Neural cell (in vitro differentiated cells): ENCODE data around the gene MAP3K13. TPM values are rescaled to one million over a fixed set of nuclear protein-coding genes. Genes with fewer than 3 reads are reported as not detected.

Source experiments
- H2AFZ ChIP-seq: fragments of 200-600, 300-800 bp; sonication (generic), shearing (Covaris generic); 2 replicates; pipeline ENCODE4 v1.6.0; 2014; ENCODE audit warnings: low read depth, mild to moderate bottlenecking, antibody characterized with exemption, low read length, moderate library complexity
- H3F3A ChIP-seq: fragments of 200-600 bp; shearing (Covaris generic); 2 replicates; pipeline ENCODE4 v1.6.1; 2016; ENCODE audit warnings: mild to moderate bottlenecking, moderate library complexity, mixed read lengths, antibody characterized with exemption, low read length; ENCODE audit not compliant: insufficient read depth, poor library complexity, severe bottlenecking
- H3K27ac ChIP-seq: fragments of 200-600, 300-800 bp; sonication (generic), shearing (Covaris generic); 2 replicates; pipeline ENCODE4 v1.5.1; 2014; ENCODE audit warnings: mild to moderate bottlenecking, low read length, moderate library complexity
- H3K27me3 ChIP-seq: fragments of 300-800, 200-600 bp; sonication (generic), shearing (Covaris generic); 2 replicates; pipeline ENCODE4 v1.6.0; 2014; ENCODE audit warnings: mild to moderate bottlenecking, low read depth, low read length, moderate library complexity; ENCODE audit not compliant: insufficient read depth
- H3K36me3 ChIP-seq: fragments of 300-800, 200-600 bp; sonication (generic), shearing (Covaris generic); 2 replicates; pipeline ENCODE4 v1.5.1; 2014; ENCODE audit warnings: mild to moderate bottlenecking, antibody characterized with exemption, low read length, moderate library complexity; ENCODE audit not compliant: insufficient read depth
- H3K4me2 ChIP-seq: fragments of 300-800, 200-600 bp; sonication (generic), shearing (Covaris generic); 2 replicates; pipeline ENCODE4 v1.6.0; 2014; ENCODE audit warnings: mild to moderate bottlenecking, low read length
- H3K4me3 ChIP-seq: fragments of 300-800, 200-600 bp; sonication (generic), shearing (Covaris generic); 2 replicates; pipeline ENCODE4 v1.5.1; 2014; ENCODE audit warnings: mild to moderate bottlenecking, low read length, moderate library complexity
- H3K79me2 ChIP-seq: fragments of 200-600 bp; shearing (Covaris generic); replicated peaks from 2 replicates; pipeline ENCODE4 v1.6.0; 2014; ENCODE audit warnings: mild to moderate bottlenecking, low read length, moderate library complexity; ENCODE audit not compliant: insufficient read depth
- H3K9ac ChIP-seq: fragments of 300-800, 200-600 bp; sonication (generic), shearing (Covaris generic); 2 replicates; pipeline ENCODE4 v1.6.1; 2016; ENCODE audit warnings: mild to moderate bottlenecking, low read length, mixed read lengths
- H3K9me2 ChIP-seq: fragments of 200-600 bp; shearing (Covaris generic); 2 replicates; pipeline ENCODE4 v1.6.1; 2016; ENCODE audit warnings: mild to moderate bottlenecking, low read length, mixed read lengths; ENCODE audit not compliant: insufficient read depth
- H3K9me3 ChIP-seq: fragments of 200-600, 300-800 bp; sonication (generic), shearing (Covaris generic); 2 replicates; pipeline ENCODE4 v1.6.1; 2016; ENCODE audit warnings: mild to moderate bottlenecking, mixed run types, low read length, moderate library complexity, mixed read lengths
- H4K20me1 ChIP-seq: fragments of 200-600 bp; shearing (Covaris generic); 2 replicates; pipeline ENCODE4 v1.6.1; 2016; ENCODE audit warnings: mild to moderate bottlenecking, mixed run types; ENCODE audit not compliant: insufficient read depth
- EP300 ChIP-seq: fragments of 450-650 bp; conservative IDR thresholded peaks from 2 replicates; pipeline ENCODE4 v1.6.1; 2014; ENCODE audit warnings: antibody characterized with exemption, mild to moderate bottlenecking, moderate library complexity; ENCODE audit not compliant: poor library complexity, severe bottlenecking
- EZH2 ChIP-seq: fragments of 200-600, 300-800 bp; shearing (Covaris generic), sonication (generic); IDR thresholded peaks from 2 replicates; pipeline ENCODE4 v1.6.1; 2014; ENCODE audit warnings: antibody characterized with exemption, low read length, borderline replicate concordance, mild to moderate bottlenecking; ENCODE audit not compliant: insufficient read depth, poor library complexity, severe bottlenecking
- MXI1 ChIP-seq: fragments of 450-650 bp; conservative IDR thresholded peaks from 2 replicates; pipeline ENCODE4 v1.6.1; 2014; ENCODE audit warnings: antibody characterized with exemption, mild to moderate bottlenecking; ENCODE audit not compliant: poor library complexity, severe bottlenecking
- POLR2AphosphoS5 ChIP-seq: IDR thresholded peaks from 2 replicates; pipeline ENCODE4 v1.6.1; 2012
- SMC3 ChIP-seq: fragments of 450-650 bp; conservative IDR thresholded peaks from 2 replicates; pipeline ENCODE4 v1.6.1; 2014; ENCODE audit warnings: antibody characterized with exemption, mild to moderate bottlenecking, moderate library complexity; ENCODE audit not compliant: poor library complexity
- TAF1 ChIP-seq: IDR thresholded peaks from 2 replicates; pipeline ENCODE4 v1.6.1; 2012; ENCODE audit warnings: low read depth
- polyA plus RNA-seq: library from polyadenylated mRNA; depleted of rRNA; stranded (reverse); fragments of >200 nt; gene quantifications from 2 replicates; pipeline ENCODE4 v1.2.3, GENCODE V29; 2014
- TF ChIP-seq, protein P1 (sequence below): fragments of 450-650 bp; IDR thresholded peaks from 2 replicates; pipeline ENCODE4 v1.5.1; 2014; ENCODE audit warnings: antibody characterized with exemption, mild to moderate bottlenecking, moderate library complexity; ENCODE audit not compliant: poor library complexity, severe bottlenecking
- TF ChIP-seq, protein P2 (sequence below): IDR thresholded peaks from 2 replicates; pipeline ENCODE4 v1.6.1; 2012; ENCODE audit warnings: borderline replicate concordance

The MAP3K13 gene
- polyA plus RNA-seq, 1 donor from 2014 or later = 33.8 TPM

DNA sequence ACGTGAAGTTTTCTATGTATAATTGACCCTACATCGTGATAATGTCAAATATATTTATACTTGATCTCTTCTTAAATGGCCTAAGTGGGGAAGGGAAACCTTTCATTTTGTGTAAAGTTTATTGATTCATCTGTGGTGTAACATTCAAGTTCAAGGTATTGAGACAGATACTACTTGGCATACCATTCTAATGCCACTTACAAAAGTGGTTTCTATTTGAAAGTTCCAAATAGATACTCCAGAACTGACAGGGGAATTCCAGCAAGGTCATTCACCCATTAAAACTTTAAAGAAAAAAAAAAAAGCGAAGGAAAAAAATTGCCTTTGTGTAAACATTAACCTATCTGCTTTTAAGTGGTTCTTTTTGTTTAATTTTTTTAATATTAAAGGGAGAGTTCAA, 45.3 kb upstream of the MAP3K13 start:
- no peaks in the 10 kb centered on the region for H3K79me2 ChIP-seq
- no peak overlapping the region for H2AFZ ChIP-seq
- H3K27me3 ChIP-seq = no peaks in the 10 kb centered on the region
- H3K9ac ChIP-seq = no peak overlapping the region
- no peak overlapping the region for H3K4me3 ChIP-seq
- H3F3A ChIP-seq = no peaks in the 10 kb centered on the region
- H4K20me1 ChIP-seq = no peaks in the 10 kb centered on the region
- no peaks in the 10 kb centered on the region for H3K9me2 ChIP-seq
- no peaks in the 10 kb centered on the region for H3K36me3 ChIP-seq
- TF ChIP-seq, protein P1, sequence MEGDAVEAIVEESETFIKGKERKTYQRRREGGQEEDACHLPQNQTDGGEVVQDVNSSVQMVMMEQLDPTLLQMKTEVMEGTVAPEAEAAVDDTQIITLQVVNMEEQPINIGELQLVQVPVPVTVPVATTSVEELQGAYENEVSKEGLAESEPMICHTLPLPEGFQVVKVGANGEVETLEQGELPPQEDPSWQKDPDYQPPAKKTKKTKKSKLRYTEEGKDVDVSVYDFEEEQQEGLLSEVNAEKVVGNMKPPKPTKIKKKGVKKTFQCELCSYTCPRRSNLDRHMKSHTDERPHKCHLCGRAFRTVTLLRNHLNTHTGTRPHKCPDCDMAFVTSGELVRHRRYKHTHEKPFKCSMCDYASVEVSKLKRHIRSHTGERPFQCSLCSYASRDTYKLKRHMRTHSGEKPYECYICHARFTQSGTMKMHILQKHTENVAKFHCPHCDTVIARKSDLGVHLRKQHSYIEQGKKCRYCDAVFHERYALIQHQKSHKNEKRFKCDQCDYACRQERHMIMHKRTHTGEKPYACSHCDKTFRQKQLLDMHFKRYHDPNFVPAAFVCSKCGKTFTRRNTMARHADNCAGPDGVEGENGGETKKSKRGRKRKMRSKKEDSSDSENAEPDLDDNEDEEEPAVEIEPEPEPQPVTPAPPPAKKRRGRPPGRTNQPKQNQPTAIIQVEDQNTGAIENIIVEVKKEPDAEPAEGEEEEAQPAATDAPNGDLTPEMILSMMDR = no peak
- TF ChIP-seq SMC3 (no peak), MXI1 (no peak)
- no peak overlapping the region for H3K4me2 ChIP-seq
- no peaks in the 10 kb centered on the region for H3K9me3 ChIP-seq
- no peak overlapping the region for H3K27ac ChIP-seq

DNA sequence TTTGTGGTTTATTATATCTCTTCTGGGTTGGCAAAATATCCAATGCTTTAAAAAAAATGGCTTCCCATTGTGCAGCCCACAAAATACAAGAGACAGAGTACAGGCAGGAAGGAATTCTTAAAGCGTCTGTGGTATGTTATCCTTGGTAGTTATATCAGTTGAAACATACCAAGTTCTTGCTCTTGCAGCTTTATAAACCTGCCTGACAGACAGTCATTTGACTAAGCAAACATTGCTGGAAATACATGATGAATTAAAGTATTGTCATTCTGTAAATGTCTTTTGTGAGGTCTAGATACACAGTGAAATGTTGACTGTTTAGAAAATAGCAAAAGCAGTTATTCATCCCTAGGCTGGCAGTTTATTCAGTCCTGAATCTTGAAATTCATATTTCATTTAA, 44.8 kb upstream of the MAP3K13 start:
- H3K9me2 ChIP-seq = no peaks in the 10 kb centered on the region
- H3K4me2 ChIP-seq = no peak overlapping the region
- H3K4me3 ChIP-seq = no peak overlapping the region
- H3K79me2 ChIP-seq = no peaks in the 10 kb centered on the region
- no peaks in the 10 kb centered on the region for H3F3A ChIP-seq
- no peaks in the 10 kb centered on the region for H3K27me3 ChIP-seq
- no peaks in the 10 kb centered on the region for H3K36me3 ChIP-seq
- no peak overlapping the region for H2AFZ ChIP-seq
- no peak overlapping the region for H3K27ac ChIP-seq
- H4K20me1 ChIP-seq = no peaks in the 10 kb centered on the region
- TF ChIP-seq EP300 (no peak), POLR2AphosphoS5 (no peak), MXI1 (no peak)
- TF ChIP-seq, protein P1 = no peak
- TF ChIP-seq, protein P2, sequence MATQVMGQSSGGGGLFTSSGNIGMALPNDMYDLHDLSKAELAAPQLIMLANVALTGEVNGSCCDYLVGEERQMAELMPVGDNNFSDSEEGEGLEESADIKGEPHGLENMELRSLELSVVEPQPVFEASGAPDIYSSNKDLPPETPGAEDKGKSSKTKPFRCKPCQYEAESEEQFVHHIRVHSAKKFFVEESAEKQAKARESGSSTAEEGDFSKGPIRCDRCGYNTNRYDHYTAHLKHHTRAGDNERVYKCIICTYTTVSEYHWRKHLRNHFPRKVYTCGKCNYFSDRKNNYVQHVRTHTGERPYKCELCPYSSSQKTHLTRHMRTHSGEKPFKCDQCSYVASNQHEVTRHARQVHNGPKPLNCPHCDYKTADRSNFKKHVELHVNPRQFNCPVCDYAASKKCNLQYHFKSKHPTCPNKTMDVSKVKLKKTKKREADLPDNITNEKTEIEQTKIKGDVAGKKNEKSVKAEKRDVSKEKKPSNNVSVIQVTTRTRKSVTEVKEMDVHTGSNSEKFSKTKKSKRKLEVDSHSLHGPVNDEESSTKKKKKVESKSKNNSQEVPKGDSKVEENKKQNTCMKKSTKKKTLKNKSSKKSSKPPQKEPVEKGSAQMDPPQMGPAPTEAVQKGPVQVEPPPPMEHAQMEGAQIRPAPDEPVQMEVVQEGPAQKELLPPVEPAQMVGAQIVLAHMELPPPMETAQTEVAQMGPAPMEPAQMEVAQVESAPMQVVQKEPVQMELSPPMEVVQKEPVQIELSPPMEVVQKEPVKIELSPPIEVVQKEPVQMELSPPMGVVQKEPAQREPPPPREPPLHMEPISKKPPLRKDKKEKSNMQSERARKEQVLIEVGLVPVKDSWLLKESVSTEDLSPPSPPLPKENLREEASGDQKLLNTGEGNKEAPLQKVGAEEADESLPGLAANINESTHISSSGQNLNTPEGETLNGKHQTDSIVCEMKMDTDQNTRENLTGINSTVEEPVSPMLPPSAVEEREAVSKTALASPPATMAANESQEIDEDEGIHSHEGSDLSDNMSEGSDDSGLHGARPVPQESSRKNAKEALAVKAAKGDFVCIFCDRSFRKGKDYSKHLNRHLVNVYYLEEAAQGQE = no peak
- H3K9ac ChIP-seq = no peak overlapping the region
- H3K9me3 ChIP-seq = no peaks in the 10 kb centered on the region

DNA sequence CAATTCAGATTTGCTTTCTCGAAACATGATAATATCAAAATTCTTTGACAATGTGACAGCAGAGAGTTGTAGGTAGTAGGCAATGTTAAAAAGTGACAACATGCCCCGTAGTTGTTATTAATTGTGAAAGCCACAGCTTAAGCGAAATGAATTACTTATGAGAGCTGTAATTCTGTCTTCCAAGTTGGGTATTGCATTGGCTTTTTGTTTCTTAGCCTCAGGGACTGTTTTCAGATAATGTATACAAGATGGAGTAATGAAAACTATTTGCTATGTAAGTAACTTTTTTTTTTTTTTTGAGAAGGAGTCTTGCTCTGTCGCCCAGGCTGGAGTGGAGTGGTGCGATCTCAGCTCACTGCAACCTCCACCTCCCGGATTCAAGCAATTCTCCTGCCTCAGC, 43.1 kb upstream of the MAP3K13 start:
- Histone ChIP-seq H2AFZ (no peak overlapping the region), H3K9ac (no peak overlapping the region), H3K9me3 (no peaks in the 10 kb centered on the region), H3K9me2 (no peaks in the 10 kb centered on the region), H3F3A (no peaks in the 10 kb centered on the region), H4K20me1 (no peaks in the 10 kb centered on the region), H3K4me2 (no peak overlapping the region), H3K27ac (no peak overlapping the region), H3K27me3 (no peaks in the 10 kb centered on the region), H3K4me3 (no peak overlapping the region), H3K79me2 (no peaks in the 10 kb centered on the region), H3K36me3 (no peaks in the 10 kb centered on the region)
- TF ChIP-seq EZH2 (no peak), MXI1 (no peak), EP300 (no peak), POLR2AphosphoS5 (no peak), SMC3 (no peak), TAF1 (no peak)
- TF ChIP-seq, protein P1 = no peak
- TF ChIP-seq, protein P2 = no peak
